Breast epithelium (tissue), 3 donors: ENCODE data around the gene PRMT5.

Source experiments
- POLR2A ChIP-seq: fragments of 450-650 bp; IDR thresholded peaks from one replicate; pipeline ENCODE4 v1.6.1; 2016; ENCODE audit warnings: antibody characterized with exemption, mild to moderate bottlenecking, moderate library complexity
- TF ChIP-seq, protein P1 (sequence below), 3 donors: fragments of 450-650 bp; IDR thresholded peaks; one replicate each; pipeline ENCODE4 v1.5.1; 2016 to 2017; ENCODE audit warnings: antibody characterized with exemption in 3 of 3, mild to moderate bottlenecking in 3 of 3, moderate library complexity in 3 of 3

DNA sequence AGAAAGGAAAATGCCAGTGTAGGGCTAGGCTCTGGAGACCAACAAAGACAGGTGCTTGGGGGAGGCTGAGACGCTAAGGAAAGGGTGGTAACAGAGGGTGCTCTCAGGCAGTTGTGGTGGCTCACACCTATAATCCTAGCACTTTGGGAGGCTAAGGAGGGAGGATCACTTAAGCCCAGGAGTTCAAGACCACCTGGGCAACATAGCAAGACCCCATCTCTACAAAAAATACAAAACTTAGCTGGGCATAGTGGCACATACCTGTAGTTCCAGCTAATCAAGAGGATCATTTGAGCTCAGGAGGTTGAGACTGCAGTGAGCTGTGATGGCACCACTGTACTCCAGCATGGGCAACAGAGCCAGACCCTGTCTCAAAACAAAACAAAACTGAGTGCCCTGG lies 33.8 kb downstream of the PRMT5 start:
- TF ChIP-seq POLR2A: no peak
- TF ChIP-seq, protein P1, sequence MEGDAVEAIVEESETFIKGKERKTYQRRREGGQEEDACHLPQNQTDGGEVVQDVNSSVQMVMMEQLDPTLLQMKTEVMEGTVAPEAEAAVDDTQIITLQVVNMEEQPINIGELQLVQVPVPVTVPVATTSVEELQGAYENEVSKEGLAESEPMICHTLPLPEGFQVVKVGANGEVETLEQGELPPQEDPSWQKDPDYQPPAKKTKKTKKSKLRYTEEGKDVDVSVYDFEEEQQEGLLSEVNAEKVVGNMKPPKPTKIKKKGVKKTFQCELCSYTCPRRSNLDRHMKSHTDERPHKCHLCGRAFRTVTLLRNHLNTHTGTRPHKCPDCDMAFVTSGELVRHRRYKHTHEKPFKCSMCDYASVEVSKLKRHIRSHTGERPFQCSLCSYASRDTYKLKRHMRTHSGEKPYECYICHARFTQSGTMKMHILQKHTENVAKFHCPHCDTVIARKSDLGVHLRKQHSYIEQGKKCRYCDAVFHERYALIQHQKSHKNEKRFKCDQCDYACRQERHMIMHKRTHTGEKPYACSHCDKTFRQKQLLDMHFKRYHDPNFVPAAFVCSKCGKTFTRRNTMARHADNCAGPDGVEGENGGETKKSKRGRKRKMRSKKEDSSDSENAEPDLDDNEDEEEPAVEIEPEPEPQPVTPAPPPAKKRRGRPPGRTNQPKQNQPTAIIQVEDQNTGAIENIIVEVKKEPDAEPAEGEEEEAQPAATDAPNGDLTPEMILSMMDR (IDR thresholded peaks at IDR 0.05): no peak
